HG03575 (cell line): ENCODE data around the gene EPS8.
A peak's percentile ranks its signal among the peaks of the same experiment; 100 is the strongest.
"Not testable (repeated sequence)": the region's sequence is repeated elsewhere in the genome, so short reads cannot be mapped to it uniquely, and the experiment has no call there.

Source experiments
- ATAC-seq: cut with Tn5 transposase; IDR thresholded peaks from one replicate; pipeline ENCODE4 v1.9.1; 2021; ENCODE audit not compliant: unreplicated experiment, insufficient number of reproducible peaks, low FRiP score; ENCODE audit errors: extremely low read depth

EPS8 gene

DNA sequence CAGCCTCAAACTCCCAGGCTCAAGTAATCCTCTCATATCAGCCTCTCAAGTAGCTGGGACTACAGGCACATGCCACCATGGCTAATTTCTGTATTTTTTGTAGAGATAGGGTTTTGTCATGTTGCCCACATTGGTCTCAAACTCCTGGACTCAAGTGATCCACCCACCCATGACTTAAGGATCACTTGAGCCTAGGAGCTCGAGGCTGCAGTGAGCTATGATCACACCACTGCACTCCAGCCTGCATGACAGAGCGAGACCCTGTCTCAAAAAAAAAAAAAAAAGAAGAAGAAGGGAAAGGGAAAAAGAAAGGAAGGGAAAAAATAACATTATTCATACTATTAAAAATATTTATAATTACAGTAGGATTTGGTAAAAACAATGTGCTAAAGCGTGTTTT is 19.2 kb downstream of the EPS8 start:
- ATAC-seq, result no peak

DNA sequence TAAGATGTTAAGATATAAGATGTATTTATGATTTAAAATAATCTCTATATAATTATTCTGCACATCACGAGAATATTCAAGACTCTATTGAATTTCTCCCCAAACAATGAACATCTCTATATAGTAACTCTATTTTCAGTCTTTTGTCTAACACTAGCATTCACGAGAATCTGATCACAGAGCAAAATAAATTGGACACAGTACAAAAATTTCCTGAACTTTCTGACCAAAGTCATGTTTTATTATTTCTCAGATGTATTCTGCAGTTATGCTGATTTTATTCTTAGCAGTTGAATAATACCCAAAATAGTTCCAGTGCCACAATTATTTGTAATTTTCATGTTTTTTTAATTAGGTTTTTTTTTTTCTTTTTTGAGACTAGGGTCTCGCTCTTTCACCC is 19.6 kb downstream of the EPS8 start:
- ATAC-seq, result no peak

GRCh38 chr12:15767301-15767700 is 21.9 kb downstream of the EPS8 start:
- ATAC-seq, result no peak

GRCh38 chr12:15763328-15763727 is 25.9 kb downstream of the EPS8 start:
- ATAC-seq, result no peak

DNA sequence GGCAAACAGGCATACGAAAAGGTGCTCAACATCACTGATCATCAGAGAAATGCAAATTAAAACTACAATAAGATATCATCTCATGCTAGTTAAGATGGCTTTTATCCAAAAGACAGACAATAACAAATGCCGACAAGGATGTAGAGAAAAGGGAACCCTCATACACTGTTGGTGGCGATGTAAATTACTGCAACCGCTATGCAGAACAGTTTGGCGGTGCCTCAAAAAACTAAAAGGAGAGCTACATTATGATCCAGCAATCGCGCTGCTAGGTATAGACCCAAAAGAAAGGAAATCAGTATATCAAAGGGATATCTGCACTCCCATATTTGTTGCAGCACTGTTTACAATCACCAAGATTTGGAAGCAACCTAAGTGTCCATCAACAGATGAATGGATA is 27.0 kb downstream of the EPS8 start:
- not testable (repeated sequence) for ATAC-seq

- ATAC-seq, result no peak
Observed at GRCh38 chr12:15757553-15758255, 31.5 kb downstream of the EPS8 start.

DNA sequence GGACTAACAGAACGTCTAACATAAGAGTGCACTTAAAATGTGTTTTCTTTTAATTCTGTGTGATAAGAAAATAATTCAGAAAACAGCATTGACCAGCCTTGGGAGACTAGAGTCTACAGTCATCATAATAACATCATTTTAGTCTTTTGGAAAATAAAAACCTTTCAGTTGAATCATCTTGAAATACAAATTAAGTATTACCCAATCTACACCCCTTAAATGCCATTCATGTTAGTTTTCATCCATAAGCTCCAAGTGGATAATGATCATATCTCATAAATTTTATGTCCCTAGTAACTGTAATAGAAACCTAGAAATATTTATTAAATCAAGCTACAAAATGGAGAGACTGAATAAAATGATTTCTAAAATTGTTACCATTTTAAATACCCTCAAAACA is 32.4 kb downstream of the EPS8 start:
- ATAC-seq, result no peak

- no peak for ATAC-seq
Observed at GRCh38 chr12:15754233-15754632, 35.0 kb downstream of the EPS8 start.

DNA sequence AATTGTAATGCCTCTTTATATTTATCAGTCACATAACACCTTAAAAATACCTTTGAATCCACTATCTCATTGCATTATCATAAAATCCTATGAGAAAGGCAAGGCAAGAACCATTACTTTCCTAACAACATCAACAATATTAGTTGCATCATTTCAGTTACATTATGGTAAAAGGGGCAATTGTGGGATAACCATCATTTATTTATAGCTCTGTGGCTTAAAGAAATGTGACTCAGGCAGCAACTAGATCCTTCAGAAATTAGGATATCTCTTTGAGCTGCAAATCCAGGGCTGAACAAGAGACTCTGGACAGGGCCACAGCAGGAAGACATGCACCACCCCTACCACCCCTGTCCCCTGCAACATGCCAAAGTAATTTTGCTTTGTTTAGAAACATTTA is 36.4 kb downstream of the EPS8 start:
- no peak for ATAC-seq

- no peak for ATAC-seq
Observed at GRCh38 chr12:15751741-15752140, 37.4 kb downstream of the EPS8 start.

GRCh38 chr12:15749937-15750336 is 39.3 kb downstream of the EPS8 start:
- ATAC-seq, result no peak

- ATAC-seq, result not testable (repeated sequence)
Observed at GRCh38 chr12:15741870-15742269, 47.3 kb downstream of the EPS8 start.

- ATAC-seq, result no peak
Observed at GRCh38 chr12:15741082-15741481, 48.1 kb downstream of the EPS8 start.

- not testable (repeated sequence) for ATAC-seq
Observed at GRCh38 chr12:15740389-15740788, 48.8 kb downstream of the EPS8 start.

DNA sequence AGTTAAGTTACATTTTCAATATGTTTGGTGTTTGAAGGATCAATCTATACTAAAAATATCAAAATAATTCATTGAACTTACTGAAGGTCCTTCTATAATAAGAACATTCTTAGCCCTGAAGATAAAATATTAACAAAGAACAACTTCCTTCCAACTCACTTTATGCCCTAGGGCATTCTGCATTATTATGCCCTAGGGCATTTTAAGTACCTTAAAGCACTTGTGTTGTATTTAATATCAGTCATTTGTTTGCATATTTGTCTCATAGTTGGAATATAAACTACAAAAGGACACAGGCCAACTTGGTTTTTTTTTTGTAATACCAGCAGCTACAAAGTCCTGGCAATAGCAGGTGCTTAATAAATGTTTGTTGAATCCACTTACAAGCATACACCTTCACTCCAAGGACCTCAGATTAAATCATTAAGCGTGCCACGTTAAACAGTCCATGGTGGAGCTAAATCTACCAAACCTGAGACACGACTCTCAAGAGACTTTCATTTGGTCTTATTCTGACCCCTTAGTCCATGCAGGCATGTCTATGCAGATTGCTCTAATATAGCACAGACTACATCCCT is 50.7 kb downstream of the EPS8 start:
- ATAC-seq, result no peak

DNA sequence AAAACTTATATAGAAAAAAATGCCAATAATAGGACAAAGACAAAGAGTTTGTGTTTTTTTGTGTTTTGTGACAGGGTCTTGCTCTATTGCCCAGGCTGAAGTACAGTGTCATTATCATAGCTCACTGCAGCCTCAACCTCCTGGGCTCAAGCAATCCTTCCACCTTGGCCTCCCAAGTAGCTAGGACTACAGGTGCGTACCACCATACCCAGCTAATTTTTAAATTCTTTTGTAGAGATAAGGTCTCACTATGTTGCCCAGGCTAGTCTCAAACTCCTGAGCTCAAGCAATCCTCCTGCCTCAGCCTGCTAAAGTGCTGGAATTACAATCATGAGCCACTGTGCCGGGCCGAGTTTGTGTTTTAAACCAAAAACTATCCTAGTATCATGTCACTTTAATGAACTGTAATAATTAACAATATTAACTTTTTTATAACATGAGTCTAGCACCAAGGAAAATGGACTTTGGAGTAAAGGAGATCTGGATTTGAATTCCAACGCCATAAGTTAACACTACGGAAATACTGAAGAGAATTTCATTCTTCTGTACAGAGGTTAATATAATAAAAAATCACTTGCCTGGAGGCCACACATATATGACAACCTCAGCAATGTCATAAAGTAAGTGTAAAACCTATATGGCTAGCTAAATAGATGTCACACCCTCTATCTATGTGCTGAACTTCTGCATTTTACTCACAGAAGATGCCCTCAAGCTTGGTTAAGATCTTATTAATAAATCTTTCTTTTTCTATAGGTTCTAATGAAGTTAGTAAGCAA is 53.2 kb downstream of the EPS8 start:
- ATAC-seq, result no peak

DNA sequence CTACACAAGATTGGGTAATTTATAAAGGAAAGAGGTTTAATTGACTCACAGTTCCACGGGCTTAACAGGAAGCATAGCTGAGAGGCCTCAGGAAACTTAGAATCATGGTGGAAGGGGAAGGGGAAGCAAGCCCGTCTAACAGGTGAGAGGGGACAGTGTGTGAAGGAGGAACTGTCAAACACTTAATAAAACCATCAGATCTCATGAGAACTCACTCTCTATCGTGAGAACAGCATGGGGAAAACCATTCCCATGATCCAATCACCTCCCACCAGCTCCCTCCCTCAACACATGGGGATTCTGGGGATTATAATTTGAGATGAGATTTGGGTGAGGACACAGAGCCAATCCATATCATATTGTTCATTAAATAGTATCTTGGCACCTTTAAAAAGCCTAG is 56.1 kb downstream of the EPS8 start:
- ATAC-seq, result no peak

DNA sequence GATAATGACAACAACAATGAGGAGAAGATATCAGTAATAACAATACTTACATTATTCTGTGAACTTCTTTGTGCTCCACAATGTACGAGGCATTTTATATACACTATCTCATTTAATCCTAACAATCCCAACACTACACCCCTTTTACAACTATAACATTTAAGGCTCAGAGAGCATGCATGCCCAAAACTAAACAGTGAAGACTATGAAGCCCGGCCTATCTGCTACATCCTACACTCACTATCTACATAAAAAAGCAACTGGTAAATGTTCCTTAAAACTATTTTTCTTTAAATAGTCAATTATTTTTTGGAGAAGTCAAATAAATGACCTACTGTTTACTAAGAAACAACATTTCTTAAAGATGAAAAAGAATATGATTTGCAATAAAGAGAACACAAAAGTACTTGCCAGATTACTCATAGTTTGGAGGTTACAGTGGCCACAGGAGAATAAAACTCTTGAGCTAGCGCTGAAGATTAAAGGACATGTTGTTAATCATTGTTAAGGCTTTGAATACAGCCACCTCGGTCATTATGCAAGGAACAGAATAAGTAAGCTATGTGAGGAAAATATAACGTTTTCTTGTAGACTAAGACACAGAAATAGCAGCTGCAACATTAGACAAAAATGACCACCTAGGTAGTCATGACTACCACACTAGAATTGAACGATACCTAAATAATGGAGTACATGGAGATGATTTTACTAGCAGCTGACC is 56.7 kb downstream of the EPS8 start:
- peak; percentile 57 for ATAC-seq

DNA sequence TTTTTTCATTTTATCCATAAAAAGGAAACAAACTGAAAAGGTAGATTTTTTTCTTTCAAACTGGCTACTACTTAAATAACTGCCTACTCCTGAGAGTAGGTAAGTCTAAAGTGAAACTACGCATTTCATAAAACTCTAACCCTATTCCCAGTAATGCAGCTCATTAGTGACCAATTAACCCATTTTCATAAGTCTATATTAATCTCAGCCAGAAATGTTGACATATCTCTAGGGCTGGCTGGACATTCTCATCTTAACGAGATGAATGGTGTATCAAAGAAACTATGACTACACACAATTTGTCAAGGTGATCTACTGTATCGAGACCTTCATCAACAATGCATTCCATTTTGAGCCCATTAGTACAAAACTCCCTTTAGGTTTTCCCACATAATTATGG is 57.2 kb downstream of the EPS8 start:
- ATAC-seq, result no peak

DNA sequence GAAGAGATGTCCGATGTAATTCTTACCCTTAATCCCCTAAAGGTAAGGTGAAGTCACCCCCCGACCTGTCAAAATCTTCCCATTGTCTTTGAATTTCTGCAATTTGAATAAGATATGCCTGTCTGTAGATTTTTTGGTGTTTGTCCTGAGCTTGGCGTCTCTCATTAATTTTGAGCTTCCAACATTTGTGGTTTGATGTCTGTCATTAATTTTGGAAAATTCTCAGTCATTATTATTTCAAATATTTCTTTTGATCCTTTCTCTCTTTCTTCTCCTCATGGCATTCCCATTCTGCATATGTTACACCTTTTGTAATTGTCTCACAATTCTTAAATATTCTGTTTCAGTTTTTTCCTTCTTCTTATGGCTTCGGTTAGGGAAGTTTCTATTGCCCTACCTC is 60.1 kb downstream of the EPS8 start:
- ATAC-seq, result no peak
